Endometrial microvascular endothelial cells (primary cell): ENCODE measurements around the gene LARGE1. TPM values are rescaled to one million over a fixed set of nuclear protein-coding genes. Genes with fewer than 3 reads are reported as not detected.

Experiments used
- in situ Hi-C: cut with HindIII; loops from 2 replicates; pipeline ENCODE4 v1.10.0; 2017; ENCODE audit warnings: low sequenced_read_pairs, low pct_unique_long_range_greater_than_20kb; ENCODE audit errors: inconsistent ontology term
- total RNA-seq: library from RNA; depleted of rRNA; stranded (reverse); fragments of >200 nt; gene quantifications from one replicate; pipeline ENCODE4 v1.2.3, GENCODE V29; 2015; ENCODE audit errors: inconsistent ontology term

LARGE1 gene
- total RNA-seq, 1 donor from 2014 or later, result 1.8 TPM

DNA sequence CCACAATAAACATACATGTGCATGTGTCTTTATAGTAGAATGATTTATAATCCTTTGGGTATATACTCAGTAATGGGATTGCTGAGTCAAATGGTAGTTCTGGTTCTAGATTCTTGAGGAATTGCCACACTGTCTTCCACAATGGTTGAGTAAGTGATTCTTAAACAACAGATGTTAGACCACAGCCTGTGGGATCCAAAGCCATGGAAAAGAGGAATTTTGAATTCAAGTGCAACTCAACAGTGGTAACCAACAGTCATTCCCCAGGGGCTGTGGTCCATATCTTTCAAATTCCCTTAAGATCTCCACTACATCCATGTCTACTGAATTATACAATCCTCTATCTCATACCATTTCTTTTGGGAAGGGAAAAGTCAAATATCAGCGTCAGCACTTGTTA lies 321.5 kb downstream of the LARGE1 start:
- in situ Hi-C loops, result no loop called here

DNA sequence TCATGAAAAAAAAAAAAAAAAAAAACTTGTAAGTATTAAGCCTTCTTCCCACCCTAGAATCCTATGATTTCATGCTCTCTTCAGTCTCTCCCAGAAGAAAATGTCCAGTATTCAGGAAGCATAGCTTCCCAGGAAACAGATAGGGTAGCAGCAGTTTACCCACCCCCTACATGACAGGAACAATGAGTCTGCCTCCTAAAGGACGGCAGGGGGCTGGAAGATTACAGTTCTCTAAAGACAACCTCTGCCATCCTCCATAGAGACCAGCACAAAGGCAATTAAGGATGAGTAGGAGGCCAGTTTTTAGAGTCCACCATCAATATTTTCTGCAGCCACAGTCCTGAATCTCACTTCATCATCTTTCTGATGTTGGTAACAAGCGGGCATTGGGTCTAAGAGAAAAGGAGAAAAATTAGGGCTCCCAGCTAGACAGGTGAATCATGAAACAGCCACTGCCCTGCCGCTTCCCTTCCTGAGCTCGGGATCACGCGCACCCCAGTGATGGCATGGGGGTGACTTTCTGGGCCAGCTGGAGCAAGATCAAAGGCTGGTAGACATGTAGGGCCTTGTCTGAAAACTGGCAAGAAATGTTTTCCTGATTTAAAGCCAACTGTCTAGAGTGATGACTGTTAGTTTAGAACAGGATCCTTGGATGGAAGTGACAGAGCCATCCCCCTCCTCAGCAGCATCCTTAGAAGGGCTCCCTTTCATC lies 322.8 kb downstream of the LARGE1 start:
- in situ Hi-C loops, result no loop called here

- in situ Hi-C loops, result no loop called here
These were observed 326.5 kb downstream of the LARGE1 start for GRCh38 chr22:33593818-33594217.

DNA sequence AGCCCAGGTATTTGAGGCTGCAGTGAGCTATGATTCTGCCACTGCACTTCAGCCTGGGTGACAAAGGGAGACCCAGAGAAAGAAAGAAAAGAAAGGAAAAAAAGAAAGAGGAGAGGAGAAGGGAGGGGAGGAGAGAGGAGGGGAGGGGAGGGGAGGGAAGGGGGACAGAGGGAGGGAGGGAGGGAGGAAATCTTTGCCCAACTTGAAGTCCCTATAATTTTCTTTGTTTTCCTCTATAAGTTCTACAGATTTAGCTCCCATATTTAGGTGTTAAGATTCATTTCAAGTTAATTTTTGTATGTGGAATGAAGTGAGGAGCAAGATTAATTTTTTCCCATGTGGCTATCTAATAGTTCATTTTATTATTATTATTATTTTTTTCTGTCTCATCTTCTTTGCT lies 328.3 kb downstream of the LARGE1 start:
- in situ Hi-C loops, result no loop called here

- in situ Hi-C loops, result no loop called here
These were observed 331.0 kb downstream of the LARGE1 start for GRCh38 chr22:33589297-33589696.

DNA sequence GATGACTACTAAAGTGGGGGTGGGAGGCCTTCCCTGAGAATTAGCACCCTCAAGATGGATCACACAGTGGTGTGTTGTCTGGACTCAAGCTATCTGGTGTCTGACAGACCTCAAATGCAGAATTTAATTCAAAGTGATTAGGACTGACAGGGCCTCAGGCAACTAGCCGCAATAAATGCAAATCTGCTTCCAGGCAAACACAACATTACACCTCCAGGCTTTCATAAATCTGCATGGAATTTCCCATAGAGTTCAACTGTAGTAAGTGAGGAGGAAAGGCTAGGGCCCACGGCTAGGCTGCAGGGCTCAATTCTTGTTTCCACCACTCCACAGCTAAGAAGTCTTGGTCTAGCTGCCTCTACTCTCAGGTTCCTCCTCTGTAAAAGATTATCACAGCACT lies 331.4 kb downstream of the LARGE1 start:
- in situ Hi-C loops, result no loop called here

GRCh38 chr22:33584152-33584551 lies 336.1 kb downstream of the LARGE1 start:
- in situ Hi-C loops, result no loop called here

- in situ Hi-C loops, result no loop called here
These were observed 337.4 kb downstream of the LARGE1 start for GRCh38 chr22:33582822-33583400.

- in situ Hi-C loops, result no loop called here
These were observed 340.0 kb downstream of the LARGE1 start for GRCh38 chr22:33580310-33580709.

DNA sequence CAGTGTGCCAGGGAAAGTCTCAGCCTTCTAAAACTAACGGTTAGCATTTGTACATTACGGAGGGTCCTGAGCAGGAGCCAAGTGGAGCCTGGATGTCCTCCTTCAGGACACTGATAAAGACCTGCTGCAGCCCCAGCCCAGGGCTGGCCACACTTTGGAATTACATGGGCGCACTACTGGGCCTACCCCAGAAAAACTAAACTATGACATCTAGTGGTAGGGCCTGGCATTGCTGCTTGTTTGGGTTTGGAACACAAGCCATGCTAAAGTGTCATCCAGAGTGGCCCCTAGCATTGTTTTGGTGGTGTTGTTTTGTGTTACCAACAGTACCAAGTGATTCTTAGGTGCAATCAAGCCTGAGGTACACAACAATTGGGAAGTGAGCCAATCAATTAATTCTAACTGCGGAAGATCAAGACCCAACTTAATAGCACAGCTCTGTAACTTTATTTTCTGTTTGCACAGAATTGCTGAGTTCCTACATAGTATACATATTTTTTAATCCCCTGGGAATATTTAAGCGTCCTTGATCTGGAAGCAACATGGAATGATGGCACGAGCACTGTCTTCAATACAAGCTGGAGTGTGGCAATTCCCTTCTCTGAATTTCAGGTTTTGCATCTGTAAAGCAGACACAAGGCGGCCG lies 340.7 kb downstream of the LARGE1 start:
- in situ Hi-C loops, result no loop called here

- in situ Hi-C loops, result no loop called here
These were observed 341.5 kb downstream of the LARGE1 start for GRCh38 chr22:33578752-33579151.

- in situ Hi-C loops, result no loop called here
These were observed 342.3 kb downstream of the LARGE1 start for GRCh38 chr22:33577862-33578411.

GRCh38 chr22:33576205-33576604 lies 344.1 kb downstream of the LARGE1 start:
- in situ Hi-C loops, result no loop called here

GRCh38 chr22:33575771-33576170 lies 344.5 kb downstream of the LARGE1 start:
- in situ Hi-C loops, result no loop called here

DNA sequence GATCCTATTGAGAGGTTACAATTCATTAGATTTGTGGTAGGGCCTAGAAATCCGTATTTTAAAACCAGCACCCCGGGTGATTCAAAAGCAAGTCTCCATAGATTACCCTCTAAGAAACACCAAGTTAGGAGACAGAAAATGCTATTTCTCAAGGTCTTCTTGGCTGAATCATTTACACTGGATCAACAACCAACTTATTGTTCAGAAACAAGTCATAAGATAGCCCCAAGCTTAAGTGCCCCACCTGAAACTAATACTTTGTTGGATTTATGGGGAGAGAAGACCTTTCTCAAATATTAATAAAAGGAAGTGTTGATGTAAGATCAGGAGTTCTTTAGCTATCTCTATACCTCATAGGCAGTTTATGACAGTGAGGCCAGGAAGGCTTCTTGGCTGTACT lies 345.2 kb downstream of the LARGE1 start:
- in situ Hi-C loops, result no loop called here

DNA sequence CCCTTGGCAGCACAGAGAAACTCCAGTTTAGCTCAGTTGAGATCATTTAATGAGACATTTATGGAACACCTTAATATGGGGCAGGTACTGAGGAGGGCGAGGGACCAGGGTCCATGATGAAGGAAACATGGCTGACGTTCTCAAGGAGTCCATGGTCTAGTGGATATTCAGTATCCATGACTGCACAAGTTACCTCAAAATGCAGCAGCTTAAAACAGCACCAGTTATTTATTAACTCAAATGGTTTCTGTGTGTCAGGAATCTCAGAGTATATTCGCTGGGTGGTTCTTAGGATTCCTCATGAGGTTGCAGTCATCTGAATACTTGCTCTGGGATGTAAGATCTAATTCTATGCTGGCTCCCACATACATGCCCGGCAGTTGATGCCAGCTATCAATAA lies 346.8 kb downstream of the LARGE1 start:
- in situ Hi-C loops, result no loop called here

DNA sequence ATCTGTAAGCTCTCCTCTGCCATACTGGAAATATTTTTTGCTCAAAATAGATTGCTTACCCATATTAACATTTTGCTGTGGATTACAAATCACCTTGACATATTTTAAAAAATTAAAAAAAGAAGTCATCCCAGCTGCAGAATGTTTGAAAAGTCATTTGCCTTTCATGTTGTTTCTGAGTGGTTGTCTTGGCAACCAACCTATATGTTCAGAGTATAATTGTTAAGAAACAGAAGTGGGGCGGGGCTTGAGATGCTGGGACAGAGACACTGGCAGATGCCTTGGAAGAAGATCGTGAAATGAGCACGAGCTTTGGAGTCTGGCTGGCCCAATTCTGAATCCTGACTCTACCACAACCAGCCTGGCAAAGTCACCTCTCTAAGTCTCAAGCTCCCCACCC lies 348.2 kb downstream of the LARGE1 start:
- in situ Hi-C loops, result no loop called here

DNA sequence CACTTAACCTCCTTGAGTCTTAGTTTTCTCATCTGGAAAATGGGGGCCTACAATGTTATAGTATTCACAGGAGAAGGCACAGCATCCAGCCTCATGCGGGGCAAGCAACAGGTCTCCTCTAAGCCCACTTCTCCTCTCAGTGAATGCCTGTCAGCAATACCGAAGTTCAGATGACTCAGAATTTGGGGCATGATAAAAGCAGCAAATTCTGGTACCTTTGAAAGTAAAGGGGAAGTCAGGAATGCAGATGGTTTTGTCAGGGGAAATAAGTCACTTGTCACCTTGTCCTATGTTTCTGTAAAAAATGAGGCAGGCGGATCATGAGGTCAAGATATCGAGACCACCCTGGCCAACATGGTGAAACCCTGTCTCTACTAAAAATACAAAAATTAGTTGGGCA lies 350.2 kb downstream of the LARGE1 start:
- in situ Hi-C loops, result no loop called here

- in situ Hi-C loops, result no loop called here
These were observed 350.7 kb downstream of the LARGE1 start for GRCh38 chr22:33569559-33569958.

DNA sequence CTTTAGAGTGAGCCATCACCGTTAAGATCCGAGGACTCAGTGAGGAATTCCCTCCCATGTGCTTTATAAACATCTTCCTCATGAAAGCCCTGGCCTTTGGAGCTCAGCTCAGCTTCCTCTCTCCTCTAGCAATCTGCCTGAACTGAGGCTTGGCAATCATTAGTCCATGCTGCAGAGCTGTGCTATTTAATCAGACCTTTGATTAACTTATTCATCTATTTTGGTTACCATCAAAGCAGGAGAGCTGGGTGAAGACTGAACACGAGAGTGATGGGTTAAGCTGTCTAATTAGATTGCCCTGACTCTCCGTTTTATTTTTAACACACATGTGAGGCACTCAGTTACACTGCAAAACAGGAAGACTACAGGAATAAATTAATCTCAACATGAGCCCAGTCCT lies 351.3 kb downstream of the LARGE1 start:
- in situ Hi-C loops, result no loop called here
